ENCODE measurements around the gene P2RY8. TPM values are rescaled to one million over a fixed set of nuclear protein-coding genes. Genes with fewer than 3 reads are reported as not detected.

Gene P2RY8
- total RNA-seq, 4 donors from 2014 or later = 0.36 to 1.1 (median 0.62) TPM

GRCh38 chrX:1444561-1445500 is 92.2 kb downstream of the P2RY8 start:
- no peak for ATAC-seq
- H3K36me3 ChIP-seq = peaks cover 0 to 5% of the 10 kb centered on the region in 2 donors
- H3K4me3 ChIP-seq = no peak overlapping the region
- H3K27me3 ChIP-seq = no peaks in the 10 kb centered on the region
- in situ Hi-C loops (cut with MboI; ENCODE audit: low sequenced_read_pairs in 4 of 4) = no loop called here
- intact Hi-C loops (cut with DNase I; ENCODE audit: low total_unique reads) = no loop called here
- H3K9me3 ChIP-seq = no peaks in the 10 kb centered on the region
- DNase-seq = peak in 1 of 2 donors; percentile 1
- no peaks in the 10 kb centered on the region for H3K4me1 ChIP-seq
- TF ChIP-seq POLR2A (IDR thresholded peaks at IDR 0.05) (no peak), CTCF (IDR thresholded peaks at IDR 0.05 in 4 of 5, conservative IDR thresholded peaks at IDR 0.05 in 1 of 5) (no peak)
- no peak overlapping the region for H3K27ac ChIP-seq

- H3K36me3 ChIP-seq = peaks cover 0 to 5% of the 10 kb centered on the region in 2 donors
- ATAC-seq (no peak), DNase-seq (peak in 1 of 2 donors; percentile 5)
- H3K9me3 ChIP-seq = no peaks in the 10 kb centered on the region
- intact Hi-C loops (cut with DNase I; ENCODE audit: low total_unique reads) (no loop called here), in situ Hi-C loops (cut with MboI; ENCODE audit: low sequenced_read_pairs in 4 of 4) (no loop called here)
- no peak overlapping the region for H3K4me3 ChIP-seq
- H3K4me1 ChIP-seq = no peaks in the 10 kb centered on the region
- H3K27ac ChIP-seq = no peak overlapping the region
- H3K27me3 ChIP-seq = no peaks in the 10 kb centered on the region
- no peak for TF ChIP-seq CTCF (IDR thresholded peaks at IDR 0.05 in 4 of 5, conservative IDR thresholded peaks at IDR 0.05 in 1 of 5)
- TF ChIP-seq POLR2A (IDR thresholded peaks at IDR 0.05) = no peak
Measured at GRCh38 chrX:1443496-1444075, 93.4 kb downstream of the P2RY8 start.

GRCh38 chrX:1442724-1443367 is 94.1 kb downstream of the P2RY8 start:
- ATAC-seq = no peak
- no peaks in the 10 kb centered on the region for H3K27me3 ChIP-seq
- in situ Hi-C loops (cut with MboI; ENCODE audit: low sequenced_read_pairs in 4 of 4) (no loop called here), intact Hi-C loops (cut with DNase I; ENCODE audit: low total_unique reads) (no loop called here)
- no peak overlapping the region for H3K4me3 ChIP-seq
- no peaks in the 10 kb centered on the region for H3K4me1 ChIP-seq
- H3K9me3 ChIP-seq = no peaks in the 10 kb centered on the region
- peaks cover 0 to 5% of the 10 kb centered on the region in 2 donors for H3K36me3 ChIP-seq
- no peak overlapping the region for H3K27ac ChIP-seq
- TF ChIP-seq POLR2A (IDR thresholded peaks at IDR 0.05) (no peak), CTCF (IDR thresholded peaks at IDR 0.05 in 4 of 5, conservative IDR thresholded peaks at IDR 0.05 in 1 of 5) (no peak)
- peak in 1 of 2 donors; percentile 6 for DNase-seq

- Histone ChIP-seq H3K4me3 (no peak overlapping the region), H3K4me1 (no peaks in the 10 kb centered on the region), H3K9me3 (no peaks in the 10 kb centered on the region), H3K36me3 (peaks cover 0 to 10% of the 10 kb centered on the region in 2 donors), H3K27me3 (no peaks in the 10 kb centered on the region), H3K27ac (no peak overlapping the region)
- no peak for ATAC-seq
- intact Hi-C loops (cut with DNase I; ENCODE audit: low total_unique reads) (no loop called here), in situ Hi-C loops (cut with MboI; ENCODE audit: low sequenced_read_pairs in 4 of 4) (no loop called here)
- peak in 1 of 2 donors; percentile 4 for DNase-seq
- no peak for TF ChIP-seq POLR2A (IDR thresholded peaks at IDR 0.05)
- TF ChIP-seq CTCF (IDR thresholded peaks at IDR 0.05 in 4 of 5, conservative IDR thresholded peaks at IDR 0.05 in 1 of 5) = no peak
Measured at GRCh38 chrX:1442016-1442665, 94.8 kb downstream of the P2RY8 start.

Data from gastrocnemius medialis (tissue), 4 donors.